ENCODE results near the gene PRUNE1. TPM values are rescaled to one million over a fixed set of nuclear protein-coding genes. Genes with fewer than 3 reads are reported as not detected.

Gene PRUNE1
- total RNA-seq, 4 donors from 2014 or later = 8.9 to 21.0 (median 15.9) TPM

DNA sequence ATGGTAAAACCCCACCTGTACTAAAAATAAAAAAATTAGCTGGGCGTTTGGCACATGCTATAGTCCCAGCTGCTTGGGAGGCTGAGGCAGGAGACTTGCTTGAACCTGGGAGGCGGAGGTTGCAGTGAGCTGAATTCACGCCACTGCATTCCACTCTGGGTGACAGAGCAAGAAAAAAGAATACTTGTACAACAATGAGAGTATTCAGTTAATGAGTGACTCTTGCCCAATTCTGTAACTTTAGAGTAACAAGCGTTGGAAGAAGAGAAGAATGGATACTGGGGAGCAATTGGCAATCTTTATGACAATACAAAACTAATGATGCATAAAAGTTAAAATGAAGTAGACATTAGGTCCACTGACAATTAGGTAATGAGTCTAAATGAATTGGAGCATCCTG is 15.6 kb upstream of the PRUNE1 start:
- WGBS, 2 donors = 75 to 81% methylated on average over 4 of the region's 4 CpGs
- H3K9me3 ChIP-seq = no peaks in the 10 kb centered on the region

DNA sequence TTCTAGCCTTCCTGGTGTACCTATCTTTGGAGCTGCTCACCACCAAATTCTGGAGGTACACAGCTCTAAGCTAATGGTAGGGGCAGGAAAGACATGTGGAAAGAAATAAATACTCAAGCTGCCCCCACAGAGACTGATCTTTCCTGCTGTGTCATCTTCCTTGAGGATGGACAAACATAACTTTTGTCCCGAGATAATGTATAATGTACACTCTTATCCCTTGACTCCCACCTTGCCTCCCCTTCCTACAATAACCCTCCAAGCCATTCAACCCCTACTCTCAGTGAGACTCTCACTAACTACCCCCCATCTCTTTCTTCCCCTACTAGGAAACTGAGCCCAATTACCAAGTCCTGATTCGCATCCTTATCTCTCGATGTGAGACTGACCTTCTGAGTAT is 14.0 kb upstream of the PRUNE1 start:
- 80 to 82% methylated on average over 3 of the region's 3 CpGs for WGBS, 2 donors

More for the DNA sequence above, 15.6 kb upstream of the PRUNE1 start:
- DNase-seq = no peak
- no peak overlapping the region for H3K4me3 ChIP-seq
- H3K27me3 ChIP-seq = no peaks in the 10 kb centered on the region
- H3K36me3 ChIP-seq = peaks cover 10 to 29% (median 10%) of the 10 kb centered on the region in 3 donors
- H3K4me1 ChIP-seq = peaks cover 6 to 9% (median 6%) of the 10 kb centered on the region in 3 donors
- H3K27ac ChIP-seq = no peak overlapping the region
- TF ChIP-seq, protein P1, sequence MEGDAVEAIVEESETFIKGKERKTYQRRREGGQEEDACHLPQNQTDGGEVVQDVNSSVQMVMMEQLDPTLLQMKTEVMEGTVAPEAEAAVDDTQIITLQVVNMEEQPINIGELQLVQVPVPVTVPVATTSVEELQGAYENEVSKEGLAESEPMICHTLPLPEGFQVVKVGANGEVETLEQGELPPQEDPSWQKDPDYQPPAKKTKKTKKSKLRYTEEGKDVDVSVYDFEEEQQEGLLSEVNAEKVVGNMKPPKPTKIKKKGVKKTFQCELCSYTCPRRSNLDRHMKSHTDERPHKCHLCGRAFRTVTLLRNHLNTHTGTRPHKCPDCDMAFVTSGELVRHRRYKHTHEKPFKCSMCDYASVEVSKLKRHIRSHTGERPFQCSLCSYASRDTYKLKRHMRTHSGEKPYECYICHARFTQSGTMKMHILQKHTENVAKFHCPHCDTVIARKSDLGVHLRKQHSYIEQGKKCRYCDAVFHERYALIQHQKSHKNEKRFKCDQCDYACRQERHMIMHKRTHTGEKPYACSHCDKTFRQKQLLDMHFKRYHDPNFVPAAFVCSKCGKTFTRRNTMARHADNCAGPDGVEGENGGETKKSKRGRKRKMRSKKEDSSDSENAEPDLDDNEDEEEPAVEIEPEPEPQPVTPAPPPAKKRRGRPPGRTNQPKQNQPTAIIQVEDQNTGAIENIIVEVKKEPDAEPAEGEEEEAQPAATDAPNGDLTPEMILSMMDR (IDR thresholded peaks at IDR 0.05) = no peak
- TF ChIP-seq POLR2A (IDR thresholded peaks at IDR 0.05) = no peak
- intact Hi-C loops (cut with DNase I) = no loop called here

DNA sequence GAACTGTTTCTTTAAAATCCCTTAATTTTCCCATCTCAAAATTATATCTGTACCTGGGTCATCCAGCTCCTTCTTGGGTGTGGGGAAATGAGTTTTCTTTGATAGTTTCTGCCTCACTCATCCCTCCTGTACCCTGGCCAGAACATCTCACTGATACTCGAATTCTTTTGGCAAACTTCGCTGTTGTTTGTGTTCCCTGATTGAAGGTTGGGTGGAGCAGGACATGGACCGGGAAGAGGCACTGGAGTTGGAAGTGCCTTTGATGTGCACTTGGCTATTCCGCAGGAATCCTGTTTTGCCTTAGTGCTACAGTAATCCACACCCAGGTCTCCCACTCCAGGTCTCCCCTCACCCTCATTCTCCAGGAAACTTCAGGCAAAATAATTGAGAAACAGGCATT is 12.8 kb upstream of the PRUNE1 start:
- no peak for TF ChIP-seq POLR2A (IDR thresholded peaks at IDR 0.05)
- TF ChIP-seq, protein P1 (IDR thresholded peaks at IDR 0.05) = no peak
- Histone ChIP-seq H3K27me3 (no peaks in the 10 kb centered on the region), H3K27ac (peak overlapping the region in 3 of 4 donors; percentile 30 to 47 (median 40)), H3K36me3 (peaks cover 28 to 57% (median 28%) of the 10 kb centered on the region in 3 donors), H3K4me3 (peak overlapping the region in 1 of 4 donors; percentile 32), H3K9me3 (no peaks in the 10 kb centered on the region), H3K4me1 (peaks cover 6 to 9% (median 6%) of the 10 kb centered on the region in 3 donors)
- DNase-seq = no peak
- intact Hi-C loops (cut with DNase I) = no loop called here
- 32 to 42% methylated on average over 4 of the region's 4 CpGs for WGBS, 2 donors

More for the DNA sequence above, 14.0 kb upstream of the PRUNE1 start:
- no peak overlapping the region for H3K4me3 ChIP-seq
- no peaks in the 10 kb centered on the region for H3K27me3 ChIP-seq
- DNase-seq = no peak
- no peak for TF ChIP-seq POLR2A (IDR thresholded peaks at IDR 0.05)
- TF ChIP-seq, protein P1 (IDR thresholded peaks at IDR 0.05) = no peak
- H3K36me3 ChIP-seq = peaks cover 21 to 45% (median 26%) of the 10 kb centered on the region in 3 donors
- H3K27ac ChIP-seq = no peak overlapping the region
- intact Hi-C loops (cut with DNase I) = no loop called here
- H3K4me1 ChIP-seq = peaks cover 6 to 9% (median 6%) of the 10 kb centered on the region in 3 donors
- no peaks in the 10 kb centered on the region for H3K9me3 ChIP-seq

DNA sequence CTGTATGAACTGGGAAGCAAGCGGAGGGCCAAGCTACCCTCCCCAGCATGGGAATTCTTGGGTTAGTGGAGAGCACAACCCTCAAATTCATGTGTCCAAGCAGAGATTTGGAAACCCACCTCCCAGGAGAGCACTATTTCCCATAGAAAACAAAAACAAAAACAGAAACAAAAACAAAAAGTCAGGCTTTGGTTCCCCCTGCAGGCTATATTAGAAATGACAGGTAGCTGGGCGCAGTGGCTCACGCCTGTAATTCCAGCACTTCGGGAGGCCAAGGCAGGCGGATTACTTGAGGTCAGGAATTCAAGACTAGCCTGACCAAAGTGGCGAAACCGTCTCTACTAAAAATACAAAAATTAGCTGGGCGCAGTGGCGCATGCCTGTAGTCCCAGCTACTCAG is 12.4 kb upstream of the PRUNE1 start:
- H3K4me1 ChIP-seq = peaks cover 6 to 9% (median 6%) of the 10 kb centered on the region in 3 donors
- H3K36me3 ChIP-seq = peaks cover 28 to 62% (median 28%) of the 10 kb centered on the region in 3 donors
- TF ChIP-seq, protein P1 (IDR thresholded peaks at IDR 0.05) = peak; percentile 65 to 86 (median 82)
- no peak for TF ChIP-seq POLR2A (IDR thresholded peaks at IDR 0.05)
- no peaks in the 10 kb centered on the region for H3K9me3 ChIP-seq
- 30 to 41% methylated on average over 8 to 9 of the region's 9 CpGs for WGBS, 2 donors
- H3K4me3 ChIP-seq = peak overlapping the region in 1 of 4 donors; percentile 32
- no peaks in the 10 kb centered on the region for H3K27me3 ChIP-seq
- peak overlapping the region in 3 of 4 donors; percentile 30 to 47 (median 40) for H3K27ac ChIP-seq
- intact Hi-C loops (cut with DNase I) = no loop called here
- DNase-seq = no peak

- TF ChIP-seq, protein P1 (IDR thresholded peaks at IDR 0.05) = no peak
- TF ChIP-seq POLR2A (IDR thresholded peaks at IDR 0.05) = no peak
- Histone ChIP-seq H3K27me3 (no peaks in the 10 kb centered on the region), H3K9me3 (no peaks in the 10 kb centered on the region), H3K4me1 (peaks cover 6 to 14% (median 8%) of the 10 kb centered on the region in 3 donors), H3K36me3 (peaks cover 28 to 76% (median 28%) of the 10 kb centered on the region in 3 donors), H3K27ac (no peak overlapping the region), H3K4me3 (no peak overlapping the region)
- no peak for DNase-seq
- intact Hi-C loops (cut with DNase I) = no loop called here
- 85 to 90% methylated on average over 14 to 18 of the region's 20 CpGs for WGBS, 2 donors
Observed at GRCh38 chr1:150997126-150997872, 10.9 kb upstream of the PRUNE1 start.
